ENCODE data around the gene GJA9. TPM values are rescaled to one million over a fixed set of nuclear protein-coding genes. Genes with fewer than 3 reads are reported as not detected.

Gene GJA9
- total RNA-seq, 1 experiment from 2014 or later = not detected

DNA sequence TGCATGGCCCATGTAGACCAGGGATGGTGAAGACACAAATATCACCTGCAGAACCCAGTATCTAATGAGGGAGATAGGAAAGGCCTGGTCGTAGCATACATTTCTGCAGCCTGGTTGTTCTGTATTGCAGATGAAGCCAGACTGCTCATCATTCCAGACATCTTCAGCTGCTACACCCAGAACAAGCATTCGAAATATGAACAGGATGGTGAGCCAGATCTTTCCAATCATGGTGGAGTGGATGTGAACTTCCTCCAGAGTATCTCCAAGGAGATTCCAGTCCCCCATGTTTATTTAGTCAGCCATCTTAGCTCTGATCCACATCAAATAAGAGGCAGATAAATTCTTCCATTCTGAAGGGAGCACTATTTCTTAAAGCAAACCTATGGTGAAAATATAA, 5.6 kb downstream of the GJA9 start:
- ATAC-seq (no peak), DNase-seq (ENCODE audit: low spot score) (no peak)
- peaks cover 12% of the 10 kb centered on the region for H3K4me1 Mint-ChIP-seq
- H3K27me3 Mint-ChIP-seq (ENCODE audit: low read depth) = no peaks in the 10 kb centered on the region
- no peaks in the 10 kb centered on the region for H3K36me3 Mint-ChIP-seq
- CTCF ChIA-PET = no interaction called here
- TF ChIP-seq CREM (CRISPR knock-in tag; IDR thresholded peaks at IDR 0.05) (no peak), OVOL2 (CRISPR knock-in tag; IDR thresholded peaks at IDR 0.05; ENCODE audit: borderline replicate concordance) (no peak), ZNF263 (CRISPR knock-in tag; IDR thresholded peaks at IDR 0.05; ENCODE audit: low read depth) (no peak)
- TF ChIP-seq, protein P1, sequence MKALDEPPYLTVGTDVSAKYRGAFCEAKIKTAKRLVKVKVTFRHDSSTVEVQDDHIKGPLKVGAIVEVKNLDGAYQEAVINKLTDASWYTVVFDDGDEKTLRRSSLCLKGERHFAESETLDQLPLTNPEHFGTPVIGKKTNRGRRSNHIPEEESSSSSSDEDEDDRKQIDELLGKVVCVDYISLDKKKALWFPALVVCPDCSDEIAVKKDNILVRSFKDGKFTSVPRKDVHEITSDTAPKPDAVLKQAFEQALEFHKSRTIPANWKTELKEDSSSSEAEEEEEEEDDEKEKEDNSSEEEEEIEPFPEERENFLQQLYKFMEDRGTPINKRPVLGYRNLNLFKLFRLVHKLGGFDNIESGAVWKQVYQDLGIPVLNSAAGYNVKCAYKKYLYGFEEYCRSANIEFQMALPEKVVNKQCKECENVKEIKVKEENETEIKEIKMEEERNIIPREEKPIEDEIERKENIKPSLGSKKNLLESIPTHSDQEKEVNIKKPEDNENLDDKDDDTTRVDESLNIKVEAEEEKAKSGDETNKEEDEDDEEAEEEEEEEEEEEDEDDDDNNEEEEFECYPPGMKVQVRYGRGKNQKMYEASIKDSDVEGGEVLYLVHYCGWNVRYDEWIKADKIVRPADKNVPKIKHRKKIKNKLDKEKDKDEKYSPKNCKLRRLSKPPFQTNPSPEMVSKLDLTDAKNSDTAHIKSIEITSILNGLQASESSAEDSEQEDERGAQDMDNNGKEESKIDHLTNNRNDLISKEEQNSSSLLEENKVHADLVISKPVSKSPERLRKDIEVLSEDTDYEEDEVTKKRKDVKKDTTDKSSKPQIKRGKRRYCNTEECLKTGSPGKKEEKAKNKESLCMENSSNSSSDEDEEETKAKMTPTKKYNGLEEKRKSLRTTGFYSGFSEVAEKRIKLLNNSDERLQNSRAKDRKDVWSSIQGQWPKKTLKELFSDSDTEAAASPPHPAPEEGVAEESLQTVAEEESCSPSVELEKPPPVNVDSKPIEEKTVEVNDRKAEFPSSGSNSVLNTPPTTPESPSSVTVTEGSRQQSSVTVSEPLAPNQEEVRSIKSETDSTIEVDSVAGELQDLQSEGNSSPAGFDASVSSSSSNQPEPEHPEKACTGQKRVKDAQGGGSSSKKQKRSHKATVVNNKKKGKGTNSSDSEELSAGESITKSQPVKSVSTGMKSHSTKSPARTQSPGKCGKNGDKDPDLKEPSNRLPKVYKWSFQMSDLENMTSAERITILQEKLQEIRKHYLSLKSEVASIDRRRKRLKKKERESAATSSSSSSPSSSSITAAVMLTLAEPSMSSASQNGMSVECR (CRISPR knock-in tag; IDR thresholded peaks at IDR 0.05; ENCODE audit: borderline replicate concordance) = no peak
- TF ChIP-seq, protein P2, sequence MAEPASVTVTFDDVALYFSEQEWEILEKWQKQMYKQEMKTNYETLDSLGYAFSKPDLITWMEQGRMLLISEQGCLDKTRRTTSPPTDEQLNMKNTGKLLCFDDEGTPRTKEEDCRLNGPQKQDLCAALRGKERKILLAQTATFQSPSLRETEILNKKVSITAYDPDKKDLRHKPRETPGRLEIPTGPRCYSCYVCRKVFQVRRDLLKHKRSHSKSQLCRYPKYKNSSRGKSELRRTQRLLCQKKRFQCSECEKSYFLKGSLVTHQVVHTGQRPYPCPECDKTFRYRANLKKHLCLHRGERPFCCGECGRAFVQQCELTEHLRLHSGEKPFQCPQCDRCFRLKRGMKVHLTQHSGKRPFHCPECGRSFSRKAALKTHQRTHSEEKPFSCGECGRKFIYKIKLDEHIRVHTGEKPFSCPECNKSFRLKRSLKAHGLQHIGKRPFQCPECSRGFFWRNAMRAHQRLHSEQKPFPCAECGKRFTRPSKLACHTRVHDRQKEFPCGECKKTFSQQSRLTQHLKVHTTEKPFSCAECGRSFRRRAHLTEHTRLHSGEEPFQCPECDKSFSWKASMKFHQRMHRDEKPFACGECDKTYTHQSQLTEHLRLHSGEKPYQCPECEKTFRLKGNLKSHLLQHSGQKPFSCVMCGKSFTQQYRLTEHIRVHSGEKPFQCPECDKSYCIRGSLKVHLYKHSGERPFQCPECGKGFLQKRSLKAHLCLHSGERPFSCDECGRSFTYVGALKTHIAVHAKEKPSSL (CRISPR knock-in tag; conservative IDR thresholded peaks at IDR 0.05) = no peak
- TF ChIP-seq, protein P3, sequence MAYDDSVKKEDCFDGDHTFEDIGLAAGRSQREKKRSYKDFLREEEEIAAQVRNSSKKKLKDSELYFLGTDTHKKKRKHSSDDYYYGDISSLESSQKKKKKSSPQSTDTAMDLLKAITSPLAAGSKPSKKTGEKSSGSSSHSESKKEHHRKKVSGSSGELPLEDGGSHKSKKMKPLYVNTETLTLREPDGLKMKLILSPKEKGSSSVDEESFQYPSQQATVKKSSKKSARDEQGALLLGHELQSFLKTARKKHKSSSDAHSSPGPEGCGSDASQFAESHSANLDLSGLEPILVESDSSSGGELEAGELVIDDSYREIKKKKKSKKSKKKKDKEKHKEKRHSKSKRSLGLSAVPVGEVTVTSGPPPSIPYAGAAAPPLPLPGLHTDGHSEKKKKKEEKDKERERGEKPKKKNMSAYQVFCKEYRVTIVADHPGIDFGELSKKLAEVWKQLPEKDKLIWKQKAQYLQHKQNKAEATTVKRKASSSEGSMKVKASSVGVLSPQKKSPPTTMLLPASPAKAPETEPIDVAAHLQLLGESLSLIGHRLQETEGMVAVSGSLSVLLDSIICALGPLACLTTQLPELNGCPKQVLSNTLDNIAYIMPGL (CRISPR knock-in tag; IDR thresholded peaks at IDR 0.05) = no peak
- TF ChIP-seq, protein P4, sequence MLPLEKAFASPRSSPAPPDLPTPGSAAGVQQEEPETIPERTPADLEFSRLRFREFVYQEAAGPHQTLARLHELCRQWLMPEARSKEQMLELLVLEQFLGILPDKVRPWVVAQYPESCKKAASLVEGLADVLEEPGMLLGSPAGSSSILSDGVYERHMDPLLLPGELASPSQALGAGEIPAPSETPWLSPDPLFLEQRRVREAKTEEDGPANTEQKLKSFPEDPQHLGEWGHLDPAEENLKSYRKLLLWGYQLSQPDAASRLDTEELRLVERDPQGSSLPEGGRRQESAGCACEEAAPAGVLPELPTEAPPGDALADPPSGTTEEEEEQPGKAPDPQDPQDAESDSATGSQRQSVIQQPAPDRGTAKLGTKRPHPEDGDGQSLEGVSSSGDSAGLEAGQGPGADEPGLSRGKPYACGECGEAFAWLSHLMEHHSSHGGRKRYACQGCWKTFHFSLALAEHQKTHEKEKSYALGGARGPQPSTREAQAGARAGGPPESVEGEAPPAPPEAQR (CRISPR knock-in tag; IDR thresholded peaks at IDR 0.05) = no peak
- TF ChIP-seq, protein P5, sequence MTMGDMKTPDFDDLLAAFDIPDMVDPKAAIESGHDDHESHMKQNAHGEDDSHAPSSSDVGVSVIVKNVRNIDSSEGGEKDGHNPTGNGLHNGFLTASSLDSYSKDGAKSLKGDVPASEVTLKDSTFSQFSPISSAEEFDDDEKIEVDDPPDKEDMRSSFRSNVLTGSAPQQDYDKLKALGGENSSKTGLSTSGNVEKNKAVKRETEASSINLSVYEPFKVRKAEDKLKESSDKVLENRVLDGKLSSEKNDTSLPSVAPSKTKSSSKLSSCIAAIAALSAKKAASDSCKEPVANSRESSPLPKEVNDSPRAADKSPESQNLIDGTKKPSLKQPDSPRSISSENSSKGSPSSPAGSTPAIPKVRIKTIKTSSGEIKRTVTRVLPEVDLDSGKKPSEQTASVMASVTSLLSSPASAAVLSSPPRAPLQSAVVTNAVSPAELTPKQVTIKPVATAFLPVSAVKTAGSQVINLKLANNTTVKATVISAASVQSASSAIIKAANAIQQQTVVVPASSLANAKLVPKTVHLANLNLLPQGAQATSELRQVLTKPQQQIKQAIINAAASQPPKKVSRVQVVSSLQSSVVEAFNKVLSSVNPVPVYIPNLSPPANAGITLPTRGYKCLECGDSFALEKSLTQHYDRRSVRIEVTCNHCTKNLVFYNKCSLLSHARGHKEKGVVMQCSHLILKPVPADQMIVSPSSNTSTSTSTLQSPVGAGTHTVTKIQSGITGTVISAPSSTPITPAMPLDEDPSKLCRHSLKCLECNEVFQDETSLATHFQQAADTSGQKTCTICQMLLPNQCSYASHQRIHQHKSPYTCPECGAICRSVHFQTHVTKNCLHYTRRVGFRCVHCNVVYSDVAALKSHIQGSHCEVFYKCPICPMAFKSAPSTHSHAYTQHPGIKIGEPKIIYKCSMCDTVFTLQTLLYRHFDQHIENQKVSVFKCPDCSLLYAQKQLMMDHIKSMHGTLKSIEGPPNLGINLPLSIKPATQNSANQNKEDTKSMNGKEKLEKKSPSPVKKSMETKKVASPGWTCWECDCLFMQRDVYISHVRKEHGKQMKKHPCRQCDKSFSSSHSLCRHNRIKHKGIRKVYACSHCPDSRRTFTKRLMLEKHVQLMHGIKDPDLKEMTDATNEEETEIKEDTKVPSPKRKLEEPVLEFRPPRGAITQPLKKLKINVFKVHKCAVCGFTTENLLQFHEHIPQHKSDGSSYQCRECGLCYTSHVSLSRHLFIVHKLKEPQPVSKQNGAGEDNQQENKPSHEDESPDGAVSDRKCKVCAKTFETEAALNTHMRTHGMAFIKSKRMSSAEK (CRISPR knock-in tag; IDR thresholded peaks at IDR 0.05; ENCODE audit: borderline replicate concordance) = no peak
- POLR2A ChIA-PET = no interaction called here
- H3K9me3 Mint-ChIP-seq = no peaks in the 10 kb centered on the region
- peak overlapping the region; percentile 6; the same call in 1 of the 2 replicates for H3K27ac Mint-ChIP-seq
- H3K4me3 Mint-ChIP-seq = no peak overlapping the region
